Smooth muscle cell (in vitro differentiated cells): ENCODE measurements around the gene IGLL5. TPM values are rescaled to one million over a fixed set of nuclear protein-coding genes. Genes with fewer than 3 reads are reported as not detected.
"Not testable (repeated sequence)": the region's sequence is repeated elsewhere in the genome, so short reads cannot be mapped to it uniquely, and the experiment has no call there.

Experiments used
- DNase-seq: peaks from one replicate; lab custom pipeline; 2025; ENCODE audit not compliant: unreplicated experiment; lab: John Stamatoyannopoulos, UW
- H2AFZ ChIP-seq: fragments of 200-600 bp; sonication (generic); 2 replicates; pipeline ENCODE4 v1.6.0; 2016; ENCODE audit warnings: antibody characterized with exemption, low read depth, mild to moderate bottlenecking
- H3F3A ChIP-seq: fragments of 200-600 bp; sonication (generic); 2 replicates; pipeline ENCODE4 v1.6.0; 2017; ENCODE audit warnings: antibody characterized with exemption, low read depth
- H3K27ac ChIP-seq: fragments of 200-600 bp; sonication (generic); 2 replicates; pipeline ENCODE4 v1.5.1; 2016; ENCODE audit warnings: low read depth, mild to moderate bottlenecking
- H3K27me3 ChIP-seq: fragments of 200-600 bp; sonication (generic); 2 replicates; pipeline ENCODE4 v1.6.1; 2016; ENCODE audit warnings: low read depth, mild to moderate bottlenecking
- H3K36me3 ChIP-seq: fragments of 200-600 bp; sonication (generic); 2 replicates; pipeline ENCODE4 v1.5.1; 2016; ENCODE audit warnings: low read depth
- H3K4me1 ChIP-seq: fragments of 200-600 bp; sonication (generic); 2 replicates; pipeline ENCODE4 v1.5.1; 2016; ENCODE audit warnings: low read depth
- H3K4me2 ChIP-seq: fragments of 200-600 bp; sonication (generic); 2 replicates; pipeline ENCODE4 v1.6.0; 2016; ENCODE audit warnings: mild to moderate bottlenecking
- H3K4me3 ChIP-seq: fragments of 200-600 bp; sonication (generic); 2 replicates; pipeline ENCODE4 v1.5.1; 2016; ENCODE audit warnings: mild to moderate bottlenecking
- H3K79me2 ChIP-seq: fragments of 200-600 bp; sonication (generic); 2 replicates; pipeline ENCODE4 v1.6.0; 2016; ENCODE audit warnings: low read depth, mild to moderate bottlenecking
- H3K9ac ChIP-seq: fragments of 200-600 bp; sonication (generic); 2 replicates; pipeline ENCODE4 v1.6.0; 2016; ENCODE audit warnings: low read depth
- H3K9me3 ChIP-seq: fragments of 200-600 bp; sonication (generic); replicated peaks from 2 replicates; pipeline ENCODE4 v1.5.1; 2016; ENCODE audit warnings: low read depth
- H4K20me1 ChIP-seq: fragments of 200-600 bp; sonication (generic); 2 replicates; pipeline ENCODE4 v1.6.0; 2016; ENCODE audit warnings: low read depth
- WGBS: methylation state at CpG from one replicate; pipeline ENCODE4 v1.1.7; 2016; ENCODE audit warnings: low lambda C conversion rate; 5-methylcytosine and 5-hydroxymethylcytosine counted together
- polyA plus RNA-seq: library from polyadenylated mRNA; unstranded; fragments of >200 nt; fragmentation: Nextera tagmentation; extraction: Ambion mirVana; gene quantifications from 2 replicates; pipeline ENCODE4 v1.2.1, GENCODE V29; 2016
- total RNA-seq: library from RNA; depleted of rRNA; stranded (reverse); fragments of >200 nt; gene quantifications from 2 replicates; pipeline ENCODE4 v1.2.3, GENCODE V29; 2014
- TF ChIP-seq, protein P1 (sequence below): fragments of 200-600 bp; sonication (generic); IDR thresholded peaks from 2 replicates; pipeline ENCODE4 v1.5.1; 2017; ENCODE audit warnings: borderline replicate concordance, mild to moderate bottlenecking, antibody characterized with exemption; ENCODE audit not compliant: insufficient read depth, poor library complexity, severe bottlenecking

Gene IGLL5
- total and polyA plus RNA-seq, 2 experiments from 2014 or later = not detected

GRCh38 chr22:22895776-22896445 is 8.3 kb downstream of the IGLL5 start:
- no peaks in the 10 kb centered on the region for H3F3A ChIP-seq
- H3K27ac ChIP-seq = no peak overlapping the region
- no peak overlapping the region for H3K4me3 ChIP-seq
- H4K20me1 ChIP-seq = no peaks in the 10 kb centered on the region
- no peak for DNase-seq
- H3K27me3 ChIP-seq = peaks cover 67% of the 10 kb centered on the region
- H3K4me1 ChIP-seq = no peaks in the 10 kb centered on the region
- H3K9ac ChIP-seq = no peak overlapping the region
- H3K36me3 ChIP-seq = no peaks in the 10 kb centered on the region
- no peak overlapping the region for H2AFZ ChIP-seq
- H3K9me3 ChIP-seq = no peaks in the 10 kb centered on the region
- no peaks in the 10 kb centered on the region for H3K79me2 ChIP-seq
- TF ChIP-seq, protein P1, sequence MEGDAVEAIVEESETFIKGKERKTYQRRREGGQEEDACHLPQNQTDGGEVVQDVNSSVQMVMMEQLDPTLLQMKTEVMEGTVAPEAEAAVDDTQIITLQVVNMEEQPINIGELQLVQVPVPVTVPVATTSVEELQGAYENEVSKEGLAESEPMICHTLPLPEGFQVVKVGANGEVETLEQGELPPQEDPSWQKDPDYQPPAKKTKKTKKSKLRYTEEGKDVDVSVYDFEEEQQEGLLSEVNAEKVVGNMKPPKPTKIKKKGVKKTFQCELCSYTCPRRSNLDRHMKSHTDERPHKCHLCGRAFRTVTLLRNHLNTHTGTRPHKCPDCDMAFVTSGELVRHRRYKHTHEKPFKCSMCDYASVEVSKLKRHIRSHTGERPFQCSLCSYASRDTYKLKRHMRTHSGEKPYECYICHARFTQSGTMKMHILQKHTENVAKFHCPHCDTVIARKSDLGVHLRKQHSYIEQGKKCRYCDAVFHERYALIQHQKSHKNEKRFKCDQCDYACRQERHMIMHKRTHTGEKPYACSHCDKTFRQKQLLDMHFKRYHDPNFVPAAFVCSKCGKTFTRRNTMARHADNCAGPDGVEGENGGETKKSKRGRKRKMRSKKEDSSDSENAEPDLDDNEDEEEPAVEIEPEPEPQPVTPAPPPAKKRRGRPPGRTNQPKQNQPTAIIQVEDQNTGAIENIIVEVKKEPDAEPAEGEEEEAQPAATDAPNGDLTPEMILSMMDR = no peak
- H3K4me2 ChIP-seq = no peak overlapping the region
- 66% methylated on average over 6 of the region's 6 CpGs for WGBS

DNA sequence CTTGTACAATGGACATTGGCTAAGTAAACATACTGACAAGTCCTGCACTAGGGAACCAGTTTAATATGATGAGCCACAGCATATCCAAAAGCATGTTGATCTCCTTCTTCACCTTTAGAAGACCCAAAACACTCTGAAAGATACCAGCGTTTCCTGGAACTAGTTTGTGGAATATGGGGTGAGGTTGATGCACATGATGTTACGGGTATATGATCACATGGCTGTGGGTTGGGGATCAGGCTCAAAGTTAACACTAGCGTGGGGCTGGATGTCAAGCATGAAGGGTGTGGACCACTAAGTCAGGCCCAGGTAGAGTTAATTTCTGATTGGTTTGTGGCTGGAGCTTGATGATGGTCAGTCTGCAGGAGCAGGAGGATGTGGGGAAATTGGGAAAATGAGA is 9.0 kb downstream of the IGLL5 start:
- Histone ChIP-seq H3K27me3 (peaks cover 63% of the 10 kb centered on the region), H3K36me3 (no peaks in the 10 kb centered on the region), H3K4me2 (no peak overlapping the region), H3K9ac (no peak overlapping the region), H4K20me1 (no peaks in the 10 kb centered on the region), H3K79me2 (no peaks in the 10 kb centered on the region), H3F3A (no peaks in the 10 kb centered on the region), H3K27ac (no peak overlapping the region), H3K4me1 (no peaks in the 10 kb centered on the region), H2AFZ (no peak overlapping the region), H3K9me3 (no peaks in the 10 kb centered on the region), H3K4me3 (no peak overlapping the region)
- no peak for DNase-seq
- whole genome bisulfite sequencing = 70% methylated on average over 3 of the region's 3 CpGs
- TF ChIP-seq, protein P1 = no peak

- TF ChIP-seq, protein P1 = no peak
- no peaks in the 10 kb centered on the region for H3F3A ChIP-seq
- H2AFZ ChIP-seq = no peak overlapping the region
- H3K9ac ChIP-seq = no peak overlapping the region
- 95% methylated on average over 3 of the region's 3 CpGs for WGBS
- H3K4me2 ChIP-seq = no peak overlapping the region
- no peaks in the 10 kb centered on the region for H4K20me1 ChIP-seq
- no peak overlapping the region for H3K27ac ChIP-seq
- H3K27me3 ChIP-seq = peaks cover 63% of the 10 kb centered on the region
- H3K79me2 ChIP-seq = no peaks in the 10 kb centered on the region
- no peak for DNase-seq
- no peaks in the 10 kb centered on the region for H3K9me3 ChIP-seq
- no peaks in the 10 kb centered on the region for H3K4me1 ChIP-seq
- no peak overlapping the region for H3K4me3 ChIP-seq
- no peaks in the 10 kb centered on the region for H3K36me3 ChIP-seq
Measured at GRCh38 chr22:22897091-22897490, 9.5 kb downstream of the IGLL5 start.

- Histone ChIP-seq H2AFZ (no peak overlapping the region), H3K79me2 (no peaks in the 10 kb centered on the region)
- WGBS = 62% methylated on average over 5 of the region's 5 CpGs
Measured at GRCh38 chr22:22897947-22898346, 10.3 kb downstream of the IGLL5 start.

GRCh38 chr22:22898411-22898950 is 10.9 kb downstream of the IGLL5 start:
- not testable (repeated sequence) for H4K20me1 ChIP-seq, H3K9me3 ChIP-seq, H3K27ac ChIP-seq, H3K79me2 ChIP-seq, H3K4me2 ChIP-seq, H2AFZ ChIP-seq, DNase-seq, H3F3A ChIP-seq, H3K4me3 ChIP-seq, H3K9ac ChIP-seq, H3K4me1 ChIP-seq, H3K36me3 ChIP-seq
- H3K27me3 ChIP-seq = peaks cover 50% of the 10 kb centered on the region
- WGBS = 74% methylated on average over 1 of the region's 1 CpG

More at GRCh38 chr22:22897947-22898346, 10.3 kb downstream of the IGLL5 start:
- Histone ChIP-seq H3K27ac (no peak overlapping the region), H3K4me2 (no peak overlapping the region), H3F3A (no peaks in the 10 kb centered on the region), H3K27me3 (peaks cover 55% of the 10 kb centered on the region), H3K9me3 (no peaks in the 10 kb centered on the region), H4K20me1 (no peaks in the 10 kb centered on the region), H3K4me3 (no peak overlapping the region), H3K36me3 (no peaks in the 10 kb centered on the region), H3K9ac (no peak overlapping the region), H3K4me1 (no peaks in the 10 kb centered on the region)
- no peak for DNase-seq
- TF ChIP-seq, protein P1 = no peak
